ENCODE results near the gene CAB39L. TPM values are rescaled to one million over a fixed set of nuclear protein-coding genes. Genes with fewer than 3 reads are reported as not detected.

CAB39L gene
- total RNA-seq, 3 donors from 2014 or later (not counting 1 experiment from before 2014, with no cell fraction given), result 4.4 to 6.5 (median 6.0) TPM

DNA sequence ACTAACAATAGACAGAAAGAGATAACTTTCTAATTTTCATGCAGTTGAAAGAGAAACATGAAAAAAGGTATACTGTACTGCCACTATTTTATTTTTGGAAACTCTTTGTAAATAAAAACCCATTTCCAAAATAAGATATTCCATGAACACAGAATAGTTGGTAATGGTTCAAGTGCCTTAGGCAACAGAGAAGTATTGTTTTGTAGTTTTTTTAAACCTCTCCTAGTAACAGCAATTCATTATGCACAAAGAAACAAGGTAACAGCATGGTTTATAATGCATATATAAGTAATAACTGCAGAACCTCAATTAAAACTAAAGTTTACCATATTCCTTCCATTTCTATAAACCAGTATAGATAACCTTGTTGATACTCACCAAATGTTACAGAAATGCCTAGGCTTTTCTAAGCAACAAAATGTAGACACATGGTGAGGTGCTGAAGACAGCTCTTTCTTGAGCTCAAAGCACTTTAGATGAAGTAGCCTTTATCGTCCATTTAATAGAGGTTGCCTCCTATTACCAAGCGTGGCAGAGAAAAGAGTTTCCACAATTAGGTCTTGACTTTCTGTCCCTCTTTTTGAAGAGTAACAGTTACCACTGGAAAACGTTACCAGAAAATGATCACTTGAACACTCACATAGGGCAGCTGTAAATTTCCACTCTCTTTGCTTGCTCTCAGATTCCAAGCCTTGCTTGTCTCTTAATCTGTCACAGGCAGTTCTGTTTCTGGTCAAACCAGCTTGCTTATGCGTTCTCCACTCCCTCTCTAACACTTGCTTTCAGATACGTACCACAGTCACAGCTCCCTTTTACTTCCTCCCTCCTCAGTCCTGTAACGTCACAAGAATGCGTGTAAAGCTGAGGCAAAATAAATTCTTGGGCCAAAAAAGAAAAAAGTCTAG, 42.9 kb downstream of the CAB39L start:
- no peak overlapping the region for H3K4me3 Mint-ChIP-seq
- Histone ChIP-seq H3K4me1 (ENCODE audit: control insufficient read depth, insufficient read depth, low read length) (no peaks in the 10 kb centered on the region), H3K9me3 (ENCODE audit: control insufficient read depth, insufficient read depth, low read length) (peaks cover 7% of the 10 kb centered on the region), H3K27me3 (ENCODE audit: control insufficient read depth, insufficient read depth, low read length) (no peaks in the 10 kb centered on the region), H3K27ac (ENCODE audit: low read length) (no peak overlapping the region), H3K36me3 (ENCODE audit: control insufficient read depth, insufficient read depth, low read length) (no peaks in the 10 kb centered on the region), H3K4me3 (ENCODE audit: low read length) (peak overlapping the region; percentile 2)
- no peaks in the 10 kb centered on the region for H3K27me3 Mint-ChIP-seq (ENCODE audit: low read depth in 2 of 2)
- 24% methylated on average over 6 of the region's 7 CpGs for WGBS (ENCODE audit: insufficient coverage)
- peaks cover 4 to 18% of the 10 kb centered on the region in 2 donors for H3K9me3 Mint-ChIP-seq
- peak overlapping the region in 1 of 2 donors; percentile 52 for H3K27ac Mint-ChIP-seq
- ATAC-seq (peak; percentile 57 to 78 (median 60)), DNase-seq (no peak)
- H3K36me3 Mint-ChIP-seq, result peaks cover 20% of the 10 kb centered on the region
- intact Hi-C loops (cut with micrococcal nuclease), result no loop called here
- TF ChIP-seq, protein P1, sequence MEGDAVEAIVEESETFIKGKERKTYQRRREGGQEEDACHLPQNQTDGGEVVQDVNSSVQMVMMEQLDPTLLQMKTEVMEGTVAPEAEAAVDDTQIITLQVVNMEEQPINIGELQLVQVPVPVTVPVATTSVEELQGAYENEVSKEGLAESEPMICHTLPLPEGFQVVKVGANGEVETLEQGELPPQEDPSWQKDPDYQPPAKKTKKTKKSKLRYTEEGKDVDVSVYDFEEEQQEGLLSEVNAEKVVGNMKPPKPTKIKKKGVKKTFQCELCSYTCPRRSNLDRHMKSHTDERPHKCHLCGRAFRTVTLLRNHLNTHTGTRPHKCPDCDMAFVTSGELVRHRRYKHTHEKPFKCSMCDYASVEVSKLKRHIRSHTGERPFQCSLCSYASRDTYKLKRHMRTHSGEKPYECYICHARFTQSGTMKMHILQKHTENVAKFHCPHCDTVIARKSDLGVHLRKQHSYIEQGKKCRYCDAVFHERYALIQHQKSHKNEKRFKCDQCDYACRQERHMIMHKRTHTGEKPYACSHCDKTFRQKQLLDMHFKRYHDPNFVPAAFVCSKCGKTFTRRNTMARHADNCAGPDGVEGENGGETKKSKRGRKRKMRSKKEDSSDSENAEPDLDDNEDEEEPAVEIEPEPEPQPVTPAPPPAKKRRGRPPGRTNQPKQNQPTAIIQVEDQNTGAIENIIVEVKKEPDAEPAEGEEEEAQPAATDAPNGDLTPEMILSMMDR (IDR thresholded peaks at IDR 0.05), result no peak
- H3K4me1 Mint-ChIP-seq, result peaks cover 0 to 8% of the 10 kb centered on the region in 2 donors

DNA sequence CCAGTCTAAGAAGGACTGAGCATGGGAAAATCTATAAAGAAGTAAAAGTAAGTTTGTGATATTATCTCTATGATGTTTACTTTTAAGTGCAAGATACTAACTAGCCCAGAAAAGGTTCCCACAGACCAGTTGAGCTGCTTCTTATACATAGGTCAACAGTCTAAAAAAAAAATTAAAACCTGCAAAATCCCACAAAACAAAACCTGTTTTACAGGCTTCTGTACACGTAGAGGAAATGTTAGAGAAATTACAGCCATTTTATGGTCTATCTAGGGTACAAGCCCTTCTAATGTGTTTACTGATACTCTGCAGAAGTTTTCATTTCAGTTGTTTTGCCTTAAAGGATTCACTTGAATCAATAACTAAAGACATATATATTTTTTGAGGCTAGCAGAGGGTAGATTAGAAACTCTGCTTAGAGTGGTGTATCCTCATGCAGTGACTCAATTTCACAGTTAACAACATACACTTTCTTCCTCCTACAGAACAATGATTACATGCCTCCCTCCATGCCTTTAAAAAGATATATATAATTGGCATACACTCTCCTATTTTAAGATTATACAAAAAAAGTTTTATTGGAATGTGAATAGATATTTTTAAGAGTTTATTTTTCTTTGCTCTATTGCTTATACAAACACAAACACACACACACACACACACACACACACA, 43.9 kb downstream of the CAB39L start:
- Mint-ChIP-seq H3K27ac (no peak overlapping the region), H3K36me3 (peaks cover 16% of the 10 kb centered on the region), H3K9me3 (peaks cover 3 to 10% of the 10 kb centered on the region in 2 donors), H3K4me3 (no peak overlapping the region), H3K4me1 (peaks cover 0 to 8% of the 10 kb centered on the region in 2 donors), H3K27me3 (ENCODE audit: low read depth in 2 of 2) (no peaks in the 10 kb centered on the region)
- no peak for ATAC-seq
- no peaks in the 10 kb centered on the region for H3K4me1 ChIP-seq (ENCODE audit: control insufficient read depth, insufficient read depth, low read length)
- H3K27ac ChIP-seq (ENCODE audit: low read length), result no peak overlapping the region
- intact Hi-C loops (cut with micrococcal nuclease), result no loop called here
- H3K36me3 ChIP-seq (ENCODE audit: control insufficient read depth, insufficient read depth, low read length), result no peaks in the 10 kb centered on the region
- peaks cover 4% of the 10 kb centered on the region for H3K9me3 ChIP-seq (ENCODE audit: control insufficient read depth, insufficient read depth, low read length)
- TF ChIP-seq, protein P1 (IDR thresholded peaks at IDR 0.05), result no peak
- WGBS (ENCODE audit: insufficient coverage), result 88% methylated on average over 1 of the region's 1 CpG
- H3K27me3 ChIP-seq (ENCODE audit: control insufficient read depth, insufficient read depth, low read length), result no peaks in the 10 kb centered on the region
- H3K4me3 ChIP-seq (ENCODE audit: low read length), result no peak overlapping the region
- no peak for DNase-seq

DNA sequence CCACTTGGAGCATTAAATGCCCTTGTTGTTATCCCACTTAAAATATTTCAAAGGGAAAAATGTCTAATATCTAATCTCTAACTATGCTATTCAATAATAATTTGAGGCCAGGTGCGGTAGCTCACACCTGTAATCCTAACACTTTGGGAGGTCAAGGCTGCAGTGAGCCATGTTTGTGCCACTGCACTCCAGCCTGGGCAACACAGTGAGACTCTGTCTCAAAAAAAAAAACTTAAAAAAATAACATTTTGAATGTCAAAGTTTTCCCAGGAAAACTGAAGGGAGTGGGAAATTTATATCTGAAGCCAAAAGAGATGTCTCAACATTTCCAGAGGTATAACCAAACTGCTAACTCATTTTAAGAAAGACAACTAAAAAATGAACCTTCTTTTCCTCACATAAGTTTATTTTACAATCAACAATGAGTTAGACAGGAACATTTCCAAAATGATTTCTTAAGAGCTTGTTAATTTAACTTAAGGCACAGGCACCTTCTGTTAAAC, 47.9 kb downstream of the CAB39L start:
- no peak overlapping the region for H3K27ac ChIP-seq (ENCODE audit: low read length)
- no peak overlapping the region for H3K4me3 ChIP-seq (ENCODE audit: low read length)
- Mint-ChIP-seq H3K36me3 (no peaks in the 10 kb centered on the region), H3K4me1 (peaks cover 0 to 1% of the 10 kb centered on the region in 2 donors), H3K9me3 (no peaks in the 10 kb centered on the region), H3K27me3 (ENCODE audit: low read depth in 2 of 2) (no peaks in the 10 kb centered on the region), H3K27ac (no peak overlapping the region), H3K4me3 (no peak overlapping the region)
- H3K27me3 ChIP-seq (ENCODE audit: control insufficient read depth, insufficient read depth, low read length), result no peaks in the 10 kb centered on the region
- no peaks in the 10 kb centered on the region for H3K9me3 ChIP-seq (ENCODE audit: control insufficient read depth, insufficient read depth, low read length)
- H3K36me3 ChIP-seq (ENCODE audit: control insufficient read depth, insufficient read depth, low read length), result no peaks in the 10 kb centered on the region
- TF ChIP-seq, protein P1 (IDR thresholded peaks at IDR 0.05), result no peak
- ATAC-seq, result no peak
- no peak for DNase-seq
- no CpG with 5 or more reads among the region's 1 CpG for WGBS (ENCODE audit: insufficient coverage)
- no peaks in the 10 kb centered on the region for H3K4me1 ChIP-seq (ENCODE audit: control insufficient read depth, insufficient read depth, low read length)
- intact Hi-C loops (cut with micrococcal nuclease), result no loop called here

Data from natural killer cell (primary cell).